Endothelial cell of umbilical vein (primary cell): ENCODE measurements around the gene PIK3R1. TPM values are rescaled to one million over a fixed set of nuclear protein-coding genes. Genes with fewer than 3 reads are reported as not detected.

Source experiments
- BruUV-seq: library from RNA; stranded (reverse); fragments of 400-500 nt; replicated peaks from 2 replicates; lab custom pipeline; 2021; lab: Mats Ljungman, UMichigan
- CTCF ChIA-PET: fragments of 300-600, 350-600 bp; sonication (Branson Sonifier 250); formaldehyde crosslinking; loops from one replicate; lab custom pipeline; 2021; ENCODE audit warnings: antibody characterized with exemption, inconsistent platforms; lab: Charles Lee
- POLR2A ChIA-PET: fragments of 300-600, 350-600 bp; sonication (Branson Sonifier 250); formaldehyde crosslinking; loops from one replicate; lab custom pipeline; 2021; ENCODE audit warnings: antibody characterized with exemption, inconsistent platforms; lab: Charles Lee
- DNase-seq: peaks from one replicate; pipeline ENCODE4 v3.0.0-alpha.2; 2011; ENCODE audit warnings: low read depth, low spot score
- FAIRE-seq: peaks from 2 replicates; lab custom pipeline; 2011; peaks lifted over from hg19 to GRCh38; lab: Jason Lieb, UNC
- H2AFZ ChIP-seq: 2 replicates; pipeline ENCODE4 v1.6.0; 2012; ENCODE audit warnings: low read depth, low read length, control low read depth, inconsistent platforms
- H3K27ac ChIP-seq: 2 replicates; pipeline ENCODE4 v1.5.1; 2011; ENCODE audit warnings: low read depth, mild to moderate bottlenecking, control low read depth, low read length, moderate library complexity; ENCODE audit not compliant: insufficient read depth
- H3K27me3 ChIP-seq, 2 experiments: 2 replicates each; pipeline versions ENCODE4 v1.6.0 to v1.6.1; 2011; ENCODE audit warnings: low read length in 2 of 2, mixed read lengths in 1 of 2; ENCODE audit not compliant: control insufficient read depth in 2 of 2, insufficient read depth in 2 of 2
- H3K36me3 ChIP-seq, 2 experiments: 2 replicates in 1 of 2; 3 replicates in 1 of 2; pipeline ENCODE4 v1.5.1; 2011; ENCODE audit warnings: low read length in 2 of 2, mild to moderate bottlenecking in 1 of 2, moderate library complexity in 1 of 2; ENCODE audit not compliant: control insufficient read depth in 2 of 2, insufficient read depth in 2 of 2; ENCODE audit errors: extremely low read depth in 1 of 2
- H3K4me1 ChIP-seq: 3 replicates; pipeline ENCODE4 v1.5.1; 2011; ENCODE audit warnings: mild to moderate bottlenecking, low read length; ENCODE audit not compliant: control insufficient read depth, insufficient read depth; ENCODE audit errors: extremely low read depth
- H3K4me2 ChIP-seq: 2 replicates; pipeline ENCODE4 v1.6.1; 2011; ENCODE audit warnings: low read length, control low read depth, mixed read lengths; ENCODE audit not compliant: insufficient read depth
- H3K4me3 ChIP-seq, 3 experiments: fragments of 200-600 bp in 1 of 3; sonication (generic), shearing (Covaris generic) in 1 of 3; replicated peaks in 1 of 3; 2 replicates each; pipeline ENCODE4 v1.5.1; 2011 to 2016; ENCODE audit warnings: control low read depth in 3 of 3, low read length in 3 of 3, mild to moderate bottlenecking in 2 of 3, inconsistent platforms in 1 of 3, low read depth in 1 of 3, moderate library complexity in 1 of 3; ENCODE audit not compliant: insufficient read depth in 1 of 3
- H3K79me2 ChIP-seq: 2 replicates; pipeline ENCODE4 v1.6.0; 2012; ENCODE audit warnings: low read length, inconsistent platforms; ENCODE audit not compliant: control insufficient read depth, insufficient read depth
- H3K9ac ChIP-seq: replicated peaks from 2 replicates; pipeline ENCODE3; 2011; ENCODE audit warnings: low read length, control low read depth; ENCODE audit not compliant: insufficient read depth; ENCODE audit errors: extremely low read depth
- H3K9me1 ChIP-seq: replicated peaks from 3 replicates; pipeline ENCODE4 v1.6.0; 2011; ENCODE audit warnings: mild to moderate bottlenecking, low read length; ENCODE audit not compliant: control insufficient read depth, insufficient read depth; ENCODE audit errors: extremely low read depth
- H3K9me3 ChIP-seq: replicated peaks from 2 replicates; pipeline ENCODE4 v1.5.1; 2012; ENCODE audit warnings: low read length, inconsistent platforms; ENCODE audit not compliant: control insufficient read depth, insufficient read depth
- H4K20me1 ChIP-seq: replicated peaks from 2 replicates; pipeline ENCODE3; 2011; ENCODE audit warnings: mild to moderate bottlenecking, low read length; ENCODE audit not compliant: control insufficient read depth, insufficient read depth; ENCODE audit errors: extremely low read depth
- CTCF ChIP-seq, 2 donors: IDR thresholded peaks; 1 replicate in 1 of 2; 2 replicates in 1 of 2; pipeline ENCODE4 v1.5.1; 2011; ENCODE audit warnings: low read length in 2 of 2, mild to moderate bottlenecking in 2 of 2, moderate library complexity in 2 of 2, control low read depth in 1 of 2, inconsistent platforms in 1 of 2, low read depth in 1 of 2; ENCODE audit not compliant: insufficient read depth in 1 of 2; ENCODE audit errors: extremely low read depth in 1 of 2
- EZH2 ChIP-seq: IDR thresholded peaks from 2 replicates; pipeline ENCODE4 v1.6.1; 2012; ENCODE audit warnings: borderline replicate concordance, low read depth, mild to moderate bottlenecking, moderate library complexity, low read length, inconsistent platforms; ENCODE audit not compliant: severe bottlenecking
- FOS ChIP-seq: IDR thresholded peaks from 2 replicates; pipeline ENCODE4 v1.6.1; 2011; ENCODE audit warnings: mild to moderate bottlenecking, low read length, moderate library complexity, borderline replicate concordance; ENCODE audit not compliant: insufficient read depth
- GATA2 ChIP-seq: IDR thresholded peaks from 2 replicates; pipeline ENCODE4 v1.7.0; 2011; ENCODE audit warnings: low read depth, mild to moderate bottlenecking, moderate library complexity, mixed read lengths, low read length; ENCODE audit not compliant: insufficient read length, insufficient read depth
- JUN ChIP-seq: IDR thresholded peaks from 2 replicates; pipeline ENCODE4 v1.6.1; 2011; ENCODE audit warnings: borderline replicate concordance, low read depth; ENCODE audit not compliant: insufficient read length, insufficient read depth
- MAX ChIP-seq: IDR thresholded peaks from 2 replicates; pipeline ENCODE4 v1.6.1; 2011; ENCODE audit not compliant: insufficient read depth, insufficient read length
- MYC ChIP-seq: IDR thresholded peaks from one replicate; pipeline ENCODE4 v1.6.1; 2011; ENCODE audit warnings: mild to moderate bottlenecking, low read depth, low read length
- POLR2A ChIP-seq: IDR thresholded peaks from 2 replicates; pipeline ENCODE4 v1.6.1; 2012; ENCODE audit warnings: low read depth, mild to moderate bottlenecking, control low read depth, low read length
- POLR2AphosphoS5 ChIP-seq: IDR thresholded peaks from 2 replicates; pipeline ENCODE4 v1.6.1; 2012; ENCODE audit warnings: low read depth, mild to moderate bottlenecking, control low read depth, low read length, moderate library complexity; ENCODE audit not compliant: insufficient read depth
- dilution Hi-C: fragments of 300-500 bp; cut with MboI; formaldehyde crosslinking; loops from one replicate; pipeline ENCODE4 v1.15.0; 2019; ENCODE audit warnings: low sequenced_read_pairs; ENCODE audit not compliant: extremely low pct_ligation_motif_present
- intact Hi-C: fragments of 100-400 bp; cut with micrococcal nuclease; formaldehyde crosslinking; loops from one replicate; pipeline ENCODE4 v1.10.0; 2022
- polyA plus RNA-seq, 4 experiments: library from polyadenylated mRNA; depleted of rRNA in 3 of 4; stranded (reverse) in 3 of 4; unstranded in 1 of 4; fragments of >200 nt; gene quantifications; 2 replicates each; pipeline versions ENCODE4 v1.2.1 to v1.2.3, GENCODE V29; 2011 to 2012; ENCODE audit warnings: missing spikeins in 1 of 4
- total RNA-seq: library from RNA; stranded (reverse); gene quantifications from 2 replicates; pipeline ENCODE4 v1.2.3, GENCODE V29; 2021

The PIK3R1 gene
- total and polyA plus RNA-seq, 2 donors (not counting 3 experiments of a cell fraction or from before 2014, with no cell fraction given) = 2.8 to 30.0 TPM

- no peak for FAIRE-seq
- TF ChIP-seq EZH2 (no peak), CTCF (IDR thresholded peaks at IDR 0.05; ENCODE audit: extremely low read depth in 1 of 2, insufficient read depth in 1 of 2, low read depth in 1 of 2, low read length in 2 of 2) (no peak), MYC (no peak), POLR2A (no peak), MAX (no peak), GATA2 (no peak), POLR2AphosphoS5 (no peak), FOS (no peak), JUN (no peak)
- Histone ChIP-seq H3K27ac (no peak overlapping the region), H3K9me3 (no peaks in the 10 kb centered on the region), H3K79me2 (no peaks in the 10 kb centered on the region), H3K9me1 (no peaks in the 10 kb centered on the region), H2AFZ (no peak overlapping the region), H3K4me2 (no peak overlapping the region), H3K4me1 (no peaks in the 10 kb centered on the region), H3K4me3 (no peak overlapping the region), H3K9ac (no peak overlapping the region), H3K36me3 (no peaks in the 10 kb centered on the region), H4K20me1 (no peaks in the 10 kb centered on the region), H3K27me3 (no peaks in the 10 kb centered on the region)
- ChIA-PET POLR2A (interaction anchor here (0.6 kb wide), 1 partner anchor 410 kb away, joined by 3 read pairs; no protein-coding TSS in a partner anchor), CTCF (interaction anchor here (0.5 kb wide), 2 partner anchors 17 to 1255 kb away, joined by 3 to 5 read pairs; no protein-coding TSS in a partner anchor)
- BruUV-seq = no TSS peak
- dilution Hi-C loops = no loop called here
- DNase-seq = no peak
- intact Hi-C loops = no loop called here
Observed at GRCh38 chr5:68180121-68181038, 35.2 kb upstream of the PIK3R1 start.
